OCI-LY7 (cell line): Measurements from ENCODE around the gene WNT2. TPM values are rescaled to one million over a fixed set of nuclear protein-coding genes. Genes with fewer than 3 reads are reported as not detected.

Experiments used
- BruUV-seq: library from RNA; stranded (reverse); fragments of 400-500 nt; replicated peaks from 2 replicates; lab custom pipeline; 2021; lab: Mats Ljungman, UMichigan
- CTCF ChIA-PET: fragments of 300-600 bp; sonication (Branson Sonifier 250); formaldehyde crosslinking; loops from one replicate; lab custom pipeline; 2022; ENCODE audit warnings: antibody characterized with exemption; ENCODE audit not compliant: unreplicated experiment; lab: Charles Lee
- POLR2A ChIA-PET: fragments of 300-600 bp; sonication (Branson Sonifier 250); formaldehyde crosslinking; loops from one replicate; lab custom pipeline; 2022; ENCODE audit warnings: antibody characterized with exemption; lab: Charles Lee
- DNase-seq: peaks from one replicate; pipeline ENCODE4 v3.0.0-alpha.2; 2015; ENCODE audit warnings: low spot score
- H2AFZ ChIP-seq: fragments of 200-600 bp; sonication (generic), shearing (Covaris generic); 2 replicates; pipeline ENCODE4 v1.6.1; 2014; ENCODE audit warnings: mild to moderate bottlenecking, antibody characterized with exemption, low read length, moderate library complexity
- H3K27ac ChIP-seq: fragments of 200-600 bp; sonication (generic); 2 replicates; pipeline ENCODE4 v1.5.1; 2014; ENCODE audit warnings: mixed run types, low read depth, mild to moderate bottlenecking, moderate library complexity, low read length, inconsistent platforms; ENCODE audit not compliant: poor library complexity, severe bottlenecking
- H3K36me3 ChIP-seq: fragments of 200-600 bp; sonication (generic); 2 replicates; pipeline ENCODE4 v1.6.1; 2014; ENCODE audit warnings: mild to moderate bottlenecking, antibody characterized with exemption, low read length, moderate library complexity, mixed read lengths; ENCODE audit not compliant: insufficient read depth
- H3K4me1 ChIP-seq: fragments of 200-600 bp; sonication (generic); 2 replicates; pipeline ENCODE4 v1.5.1; 2014; ENCODE audit warnings: mild to moderate bottlenecking, low read length; ENCODE audit not compliant: insufficient read depth, poor library complexity, severe bottlenecking
- H3K4me2 ChIP-seq: fragments of 200-600 bp; sonication (generic); 2 replicates; pipeline ENCODE4 v1.6.1; 2014; ENCODE audit warnings: mild to moderate bottlenecking, low read length
- H3K4me3 ChIP-seq: fragments of 200-600 bp; sonication (generic); 2 replicates; pipeline ENCODE4 v1.5.1; 2014; ENCODE audit warnings: mild to moderate bottlenecking, low read depth, low read length; ENCODE audit not compliant: poor library complexity, severe bottlenecking
- H3K79me2 ChIP-seq: fragments of 200-600 bp; sonication (generic); 2 replicates; pipeline ENCODE4 v1.6.1; 2016; ENCODE audit warnings: low read depth, mild to moderate bottlenecking, low read length, moderate library complexity, mixed read lengths; ENCODE audit not compliant: insufficient read depth
- H3K9me2 ChIP-seq: fragments of 200-600 bp; sonication (generic); 2 replicates; pipeline ENCODE4 v1.6.1; 2016; ENCODE audit warnings: mild to moderate bottlenecking, low read length, mixed read lengths; ENCODE audit not compliant: insufficient read depth
- H3K9me3 ChIP-seq: fragments of 200-600 bp; sonication (generic); 2 replicates; pipeline ENCODE4 v1.6.1; 2014; ENCODE audit warnings: mild to moderate bottlenecking, mixed run types, low read length, mixed read lengths
- H4K20me1 ChIP-seq: fragments of 200-600 bp; sonication (generic); 2 replicates; pipeline ENCODE4 v1.6.1; 2014; ENCODE audit warnings: mild to moderate bottlenecking, antibody characterized with exemption, low read length, moderate library complexity, mixed read lengths; ENCODE audit not compliant: insufficient read depth
- EZH2phosphoT487 ChIP-seq: fragments of 200-600 bp; sonication (generic); IDR thresholded peaks from 2 replicates; pipeline ENCODE4 v1.6.1; 2018; ENCODE audit warnings: low read depth, borderline replicate concordance, mild to moderate bottlenecking, mixed run types, antibody characterized with exemption, low read length, moderate library complexity, mixed read lengths
- intact Hi-C: fragments of 100-400 bp; cut with micrococcal nuclease; formaldehyde crosslinking; loops from one replicate; pipeline ENCODE4 v1.10.0; 2022; ENCODE audit not compliant: unreplicated experiment
- total RNA-seq, 2 experiments: library from RNA; depleted of rRNA in 1 of 2; stranded (reverse); fragments of >200 nt in 1 of 2; shearing (Covaris generic) in 1 of 2; gene quantifications; 2 replicates each; pipeline ENCODE4 v1.2.3, GENCODE V29; 2014 to 2022
- TF ChIP-seq, protein P1 (sequence below): fragments of 200-600 bp; sonication (generic); conservative IDR thresholded peaks from 2 replicates; pipeline ENCODE4 v1.5.1; 2014; ENCODE audit warnings: mild to moderate bottlenecking, antibody characterized with exemption, low read length, moderate library complexity, mixed read lengths

WNT2 gene
- total RNA-seq, 2 experiments from 2014 or later, result not detected

DNA sequence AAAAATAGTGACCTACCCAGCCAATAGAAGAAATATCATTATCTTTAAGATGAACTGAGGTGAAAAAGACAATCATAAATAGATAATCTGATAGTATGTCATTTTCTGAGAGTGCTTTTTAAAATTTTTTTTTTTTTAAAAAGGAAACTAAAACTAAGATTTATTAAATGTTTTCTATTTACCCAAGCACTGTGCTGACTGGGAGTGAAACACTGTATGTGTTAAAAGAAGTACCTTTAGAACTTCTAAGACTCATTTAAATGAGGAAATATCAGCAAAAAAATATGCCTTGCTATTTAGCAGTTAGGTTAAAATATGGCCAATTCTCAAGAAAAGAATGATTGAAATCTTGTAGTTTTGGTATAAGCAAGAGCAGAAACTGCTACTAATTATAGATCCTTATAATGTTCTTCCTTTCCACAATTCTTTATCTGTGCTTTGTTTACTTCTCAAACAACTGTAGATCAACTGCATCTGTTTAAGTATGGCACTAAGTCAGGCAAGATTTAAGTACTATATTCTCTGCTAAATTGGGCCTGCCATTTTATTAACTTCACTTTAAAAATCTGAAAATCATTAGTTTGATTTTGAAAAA lies 39.5 kb upstream of the WNT2 start:
- H4K20me1 ChIP-seq, result no peaks in the 10 kb centered on the region
- no peaks in the 10 kb centered on the region for H3K9me3 ChIP-seq
- DNase-seq, result no peak
- intact Hi-C loops, result no loop called here
- POLR2A ChIA-PET, result no interaction called here
- no TSS peak for BruUV-seq
- no peaks in the 10 kb centered on the region for H3K79me2 ChIP-seq
- no peak overlapping the region for H3K4me3 ChIP-seq
- H3K9me2 ChIP-seq, result no peaks in the 10 kb centered on the region
- H3K4me1 ChIP-seq, result no peaks in the 10 kb centered on the region
- no peak overlapping the region for H3K4me2 ChIP-seq
- H3K36me3 ChIP-seq, result no peaks in the 10 kb centered on the region
- CTCF ChIA-PET, result no interaction called here
- TF ChIP-seq, protein P1, sequence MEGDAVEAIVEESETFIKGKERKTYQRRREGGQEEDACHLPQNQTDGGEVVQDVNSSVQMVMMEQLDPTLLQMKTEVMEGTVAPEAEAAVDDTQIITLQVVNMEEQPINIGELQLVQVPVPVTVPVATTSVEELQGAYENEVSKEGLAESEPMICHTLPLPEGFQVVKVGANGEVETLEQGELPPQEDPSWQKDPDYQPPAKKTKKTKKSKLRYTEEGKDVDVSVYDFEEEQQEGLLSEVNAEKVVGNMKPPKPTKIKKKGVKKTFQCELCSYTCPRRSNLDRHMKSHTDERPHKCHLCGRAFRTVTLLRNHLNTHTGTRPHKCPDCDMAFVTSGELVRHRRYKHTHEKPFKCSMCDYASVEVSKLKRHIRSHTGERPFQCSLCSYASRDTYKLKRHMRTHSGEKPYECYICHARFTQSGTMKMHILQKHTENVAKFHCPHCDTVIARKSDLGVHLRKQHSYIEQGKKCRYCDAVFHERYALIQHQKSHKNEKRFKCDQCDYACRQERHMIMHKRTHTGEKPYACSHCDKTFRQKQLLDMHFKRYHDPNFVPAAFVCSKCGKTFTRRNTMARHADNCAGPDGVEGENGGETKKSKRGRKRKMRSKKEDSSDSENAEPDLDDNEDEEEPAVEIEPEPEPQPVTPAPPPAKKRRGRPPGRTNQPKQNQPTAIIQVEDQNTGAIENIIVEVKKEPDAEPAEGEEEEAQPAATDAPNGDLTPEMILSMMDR, result no peak
- TF ChIP-seq EZH2phosphoT487, result no peak
- H3K27ac ChIP-seq, result no peak overlapping the region
- no peak overlapping the region for H2AFZ ChIP-seq

DNA sequence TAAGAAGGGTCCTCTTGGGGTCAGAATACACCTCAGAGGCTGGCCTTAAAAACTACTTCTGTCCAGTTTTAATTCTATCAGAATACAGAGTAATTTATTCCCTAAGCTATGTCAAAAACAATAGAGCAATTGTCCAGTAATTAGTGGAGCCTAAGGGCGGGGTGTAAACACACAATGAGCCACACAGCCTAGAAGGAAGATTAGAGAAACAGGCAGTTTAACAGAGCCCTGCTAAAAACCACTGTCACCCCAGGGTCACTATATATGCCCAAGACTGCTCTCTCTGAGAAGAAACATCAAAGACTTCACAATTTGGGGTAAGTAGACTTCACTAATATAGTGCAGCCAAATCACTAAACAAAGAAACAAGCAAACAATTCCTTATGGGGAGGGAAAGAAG lies 27.2 kb upstream of the WNT2 start:
- Histone ChIP-seq H3K36me3 (no peaks in the 10 kb centered on the region), H3K4me3 (no peak overlapping the region), H3K9me3 (no peaks in the 10 kb centered on the region), H4K20me1 (no peaks in the 10 kb centered on the region), H2AFZ (no peak overlapping the region), H3K27ac (no peak overlapping the region), H3K79me2 (no peaks in the 10 kb centered on the region), H3K4me2 (no peak overlapping the region), H3K4me1 (no peaks in the 10 kb centered on the region), H3K9me2 (no peaks in the 10 kb centered on the region)
- intact Hi-C loops, result no loop called here
- DNase-seq, result no peak
- BruUV-seq, result no TSS peak
- POLR2A ChIA-PET, result no interaction called here
- no peak for TF ChIP-seq EZH2phosphoT487
- TF ChIP-seq, protein P1, result no peak
- CTCF ChIA-PET, result no interaction called here

DNA sequence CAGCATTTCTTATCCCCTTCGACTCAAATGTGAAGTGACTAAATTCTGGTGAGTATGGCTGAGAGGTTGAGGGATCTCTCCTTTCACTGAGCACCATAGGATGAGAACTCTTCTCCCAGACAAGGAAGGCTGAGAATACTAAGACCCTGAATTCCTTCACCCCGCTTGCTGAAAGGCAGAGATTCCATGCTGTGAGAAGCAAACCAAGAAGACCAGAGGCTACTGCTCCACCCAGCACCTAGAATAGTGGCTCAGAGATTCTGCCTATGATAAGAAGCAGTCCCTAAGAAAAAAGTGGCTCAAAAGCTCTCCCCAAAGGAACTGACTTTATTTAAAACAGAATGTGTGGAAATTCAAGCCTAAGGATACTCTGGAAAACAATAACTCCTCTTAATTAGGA lies 26.7 kb upstream of the WNT2 start:
- no peak overlapping the region for H2AFZ ChIP-seq
- H3K4me2 ChIP-seq, result no peak overlapping the region
- no peaks in the 10 kb centered on the region for H3K79me2 ChIP-seq
- no peak overlapping the region for H3K4me3 ChIP-seq
- H3K9me2 ChIP-seq, result no peaks in the 10 kb centered on the region
- H3K9me3 ChIP-seq, result no peaks in the 10 kb centered on the region
- intact Hi-C loops, result no loop called here
- DNase-seq, result no peak
- TF ChIP-seq, protein P1, result no peak
- TF ChIP-seq EZH2phosphoT487, result no peak
- H4K20me1 ChIP-seq, result no peaks in the 10 kb centered on the region
- ChIA-PET CTCF (no interaction called here), POLR2A (no interaction called here)
- no peaks in the 10 kb centered on the region for H3K4me1 ChIP-seq
- no TSS peak for BruUV-seq
- no peaks in the 10 kb centered on the region for H3K36me3 ChIP-seq
- no peak overlapping the region for H3K27ac ChIP-seq
